ENCODE measurements around the gene ZEB1. TPM values are rescaled to one million over a fixed set of nuclear protein-coding genes. Genes with fewer than 3 reads are reported as not detected.

The ZEB1 gene
- total and polyA plus RNA-seq, 2 donors from 2014 or later = 5.5 to 43.0 TPM

DNA sequence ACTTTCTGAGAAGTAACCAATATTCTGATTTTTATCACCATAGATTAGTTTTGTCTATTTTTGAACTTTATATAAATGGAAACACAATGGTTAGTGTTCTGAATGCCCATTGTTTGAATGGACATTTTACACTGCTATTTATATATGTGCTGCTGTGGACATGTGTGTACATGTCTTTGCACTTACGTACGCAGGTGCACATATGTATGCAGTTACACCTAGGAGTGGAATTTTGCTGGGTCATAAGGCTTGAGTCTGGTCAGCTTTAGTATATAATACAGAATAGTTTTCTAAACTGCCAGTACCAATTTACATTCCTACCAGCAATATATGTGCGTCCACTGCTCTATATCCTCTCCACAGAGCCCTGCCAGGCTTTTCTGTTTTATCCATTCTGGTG, 24.5 kb upstream of the ZEB1 start:
- Histone ChIP-seq H3K4me3 (ENCODE audit: low read length in 3 of 3) (no peak overlapping the region), H3K4me1 (ENCODE audit: control insufficient read depth in 2 of 3, insufficient read depth in 2 of 3, low read depth in 1 of 3, low read length in 3 of 3) (no peaks in the 10 kb centered on the region), H3K9ac (ENCODE audit: low read length in 3 of 3) (no peak overlapping the region), H3K27ac (ENCODE audit: low read depth in 2 of 2, low read length in 2 of 2) (no peak overlapping the region), H3K27me3 (ENCODE audit: control insufficient read depth, insufficient read depth, low read length) (no peaks in the 10 kb centered on the region), H3K9me3 (ENCODE audit: control insufficient read depth in 2 of 3, insufficient read depth in 1 of 3, low read length in 3 of 3) (no peaks in the 10 kb centered on the region), H3K36me3 (ENCODE audit: control insufficient read depth in 2 of 3, insufficient read depth in 3 of 3, low read length in 3 of 3) (no peaks in the 10 kb centered on the region)
- no peak for FAIRE-seq
- TF ChIP-seq, protein P1, sequence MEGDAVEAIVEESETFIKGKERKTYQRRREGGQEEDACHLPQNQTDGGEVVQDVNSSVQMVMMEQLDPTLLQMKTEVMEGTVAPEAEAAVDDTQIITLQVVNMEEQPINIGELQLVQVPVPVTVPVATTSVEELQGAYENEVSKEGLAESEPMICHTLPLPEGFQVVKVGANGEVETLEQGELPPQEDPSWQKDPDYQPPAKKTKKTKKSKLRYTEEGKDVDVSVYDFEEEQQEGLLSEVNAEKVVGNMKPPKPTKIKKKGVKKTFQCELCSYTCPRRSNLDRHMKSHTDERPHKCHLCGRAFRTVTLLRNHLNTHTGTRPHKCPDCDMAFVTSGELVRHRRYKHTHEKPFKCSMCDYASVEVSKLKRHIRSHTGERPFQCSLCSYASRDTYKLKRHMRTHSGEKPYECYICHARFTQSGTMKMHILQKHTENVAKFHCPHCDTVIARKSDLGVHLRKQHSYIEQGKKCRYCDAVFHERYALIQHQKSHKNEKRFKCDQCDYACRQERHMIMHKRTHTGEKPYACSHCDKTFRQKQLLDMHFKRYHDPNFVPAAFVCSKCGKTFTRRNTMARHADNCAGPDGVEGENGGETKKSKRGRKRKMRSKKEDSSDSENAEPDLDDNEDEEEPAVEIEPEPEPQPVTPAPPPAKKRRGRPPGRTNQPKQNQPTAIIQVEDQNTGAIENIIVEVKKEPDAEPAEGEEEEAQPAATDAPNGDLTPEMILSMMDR (IDR thresholded peaks at IDR 0.05; ENCODE audit: borderline replicate concordance, extremely low read depth, insufficient read depth) = no peak
- no peak for DNase-seq
- intact Hi-C loops (cut with DNase I) = no loop called here

DNA sequence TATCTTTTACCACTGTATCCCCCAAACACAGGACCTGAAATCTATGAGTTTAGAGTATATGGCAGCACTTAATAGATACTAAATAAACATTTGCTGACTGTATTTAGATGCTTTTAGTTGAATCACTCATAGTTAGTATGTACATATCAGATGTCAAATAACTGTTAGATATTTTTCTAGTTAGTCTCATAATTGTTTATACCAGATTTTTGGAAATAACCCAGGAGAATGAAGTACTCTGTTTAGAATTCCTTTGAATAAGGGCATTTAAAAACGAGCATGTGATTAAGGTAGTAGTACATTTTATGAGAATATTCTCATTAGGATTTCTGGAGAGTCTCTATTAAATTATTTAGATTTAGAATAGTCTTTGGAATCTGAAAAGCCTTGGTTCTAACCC, 22.3 kb upstream of the ZEB1 start:
- DNase-seq (no peak), FAIRE-seq (no peak)
- Histone ChIP-seq H3K36me3 (ENCODE audit: control insufficient read depth in 2 of 3, insufficient read depth in 3 of 3, low read length in 3 of 3) (no peaks in the 10 kb centered on the region), H3K27me3 (ENCODE audit: control insufficient read depth, insufficient read depth, low read length) (no peaks in the 10 kb centered on the region), H3K4me1 (ENCODE audit: control insufficient read depth in 2 of 3, insufficient read depth in 2 of 3, low read depth in 1 of 3, low read length in 3 of 3) (no peaks in the 10 kb centered on the region), H3K27ac (ENCODE audit: low read depth in 2 of 2, low read length in 2 of 2) (no peak overlapping the region), H3K4me3 (ENCODE audit: low read length in 3 of 3) (no peak overlapping the region), H3K9ac (ENCODE audit: low read length in 3 of 3) (no peak overlapping the region), H3K9me3 (ENCODE audit: control insufficient read depth in 2 of 3, insufficient read depth in 1 of 3, low read length in 3 of 3) (no peaks in the 10 kb centered on the region)
- TF ChIP-seq, protein P1 (IDR thresholded peaks at IDR 0.05; ENCODE audit: borderline replicate concordance, extremely low read depth, insufficient read depth) = no peak
- intact Hi-C loops (cut with DNase I) = no loop called here

DNA sequence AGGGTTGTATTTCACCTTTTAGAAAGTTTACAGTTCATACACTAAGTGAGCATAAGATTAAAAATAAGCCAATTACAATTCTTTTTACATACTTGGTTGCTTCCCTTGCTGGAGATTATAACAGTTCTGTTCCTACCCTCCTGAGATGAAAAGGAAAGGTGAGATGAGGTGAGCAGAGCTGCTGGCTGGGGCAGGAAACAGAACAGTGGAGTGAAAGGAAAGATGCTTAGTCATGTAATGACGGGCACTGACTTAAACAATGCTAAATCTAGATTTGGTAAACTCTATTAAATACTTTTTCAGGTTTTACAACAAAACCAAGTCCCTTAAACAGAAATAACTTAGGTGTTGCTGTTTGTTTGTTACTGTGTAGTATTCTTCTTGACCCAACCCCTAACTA, 19.9 kb upstream of the ZEB1 start:
- DNase-seq (no peak), FAIRE-seq (no peak)
- no peaks in the 10 kb centered on the region for H3K9me3 ChIP-seq (ENCODE audit: control insufficient read depth in 2 of 3, insufficient read depth in 1 of 3, low read length in 3 of 3)
- no peaks in the 10 kb centered on the region for H3K4me1 ChIP-seq (ENCODE audit: control insufficient read depth in 2 of 3, insufficient read depth in 2 of 3, low read depth in 1 of 3, low read length in 3 of 3)
- no peaks in the 10 kb centered on the region for H3K36me3 ChIP-seq (ENCODE audit: control insufficient read depth in 2 of 3, insufficient read depth in 3 of 3, low read length in 3 of 3)
- TF ChIP-seq, protein P1 (IDR thresholded peaks at IDR 0.05; ENCODE audit: borderline replicate concordance, extremely low read depth, insufficient read depth) = no peak
- H3K4me3 ChIP-seq (ENCODE audit: low read length in 3 of 3) = no peak overlapping the region
- H3K27me3 ChIP-seq (ENCODE audit: control insufficient read depth, insufficient read depth, low read length) = no peaks in the 10 kb centered on the region
- intact Hi-C loops (cut with DNase I) = no loop called here
- no peak overlapping the region for H3K27ac ChIP-seq (ENCODE audit: low read depth in 2 of 2, low read length in 2 of 2)
- no peak overlapping the region for H3K9ac ChIP-seq (ENCODE audit: low read length in 3 of 3)

DNA sequence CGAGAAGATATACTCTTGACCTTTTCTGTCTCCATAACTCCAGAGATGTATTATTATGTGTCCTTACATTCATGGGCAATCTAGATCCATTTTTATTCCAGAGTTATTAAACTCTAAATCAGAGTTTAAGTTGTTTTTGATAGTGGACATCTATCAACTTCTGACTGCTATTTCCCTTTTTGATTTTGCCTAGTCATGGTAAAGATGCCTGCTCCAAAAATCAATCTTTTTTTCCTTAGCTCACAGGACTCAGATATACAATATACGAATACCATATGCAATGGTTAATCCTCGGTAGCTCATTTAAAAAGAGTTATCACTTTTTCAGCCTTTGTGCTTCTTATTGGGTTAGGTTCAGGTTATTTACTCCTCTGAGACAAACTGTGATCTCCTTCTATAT, 15.8 kb upstream of the ZEB1 start:
- Histone ChIP-seq H3K4me3 (ENCODE audit: low read length in 3 of 3) (no peak overlapping the region), H3K36me3 (ENCODE audit: control insufficient read depth in 2 of 3, insufficient read depth in 3 of 3, low read length in 3 of 3) (no peaks in the 10 kb centered on the region), H3K27ac (ENCODE audit: low read depth in 2 of 2, low read length in 2 of 2) (no peak overlapping the region), H3K9ac (ENCODE audit: low read length in 3 of 3) (no peak overlapping the region), H3K4me1 (ENCODE audit: control insufficient read depth in 2 of 3, insufficient read depth in 2 of 3, low read depth in 1 of 3, low read length in 3 of 3) (no peaks in the 10 kb centered on the region), H3K9me3 (ENCODE audit: control insufficient read depth in 2 of 3, insufficient read depth in 1 of 3, low read length in 3 of 3) (no peaks in the 10 kb centered on the region), H3K27me3 (ENCODE audit: control insufficient read depth, insufficient read depth, low read length) (no peaks in the 10 kb centered on the region)
- no peak for DNase-seq
- TF ChIP-seq, protein P1 (IDR thresholded peaks at IDR 0.05; ENCODE audit: borderline replicate concordance, extremely low read depth, insufficient read depth) = no peak
- intact Hi-C loops (cut with DNase I) = no loop called here
- no peak for FAIRE-seq
